ENCODE results near the gene HOXB2. TPM values are rescaled to one million over a fixed set of nuclear protein-coding genes. Genes with fewer than 3 reads are reported as not detected.

Gene HOXB2
- 1 to 10 TPM; 4.8 to 5.5 TPM for total RNA-seq

DNA sequence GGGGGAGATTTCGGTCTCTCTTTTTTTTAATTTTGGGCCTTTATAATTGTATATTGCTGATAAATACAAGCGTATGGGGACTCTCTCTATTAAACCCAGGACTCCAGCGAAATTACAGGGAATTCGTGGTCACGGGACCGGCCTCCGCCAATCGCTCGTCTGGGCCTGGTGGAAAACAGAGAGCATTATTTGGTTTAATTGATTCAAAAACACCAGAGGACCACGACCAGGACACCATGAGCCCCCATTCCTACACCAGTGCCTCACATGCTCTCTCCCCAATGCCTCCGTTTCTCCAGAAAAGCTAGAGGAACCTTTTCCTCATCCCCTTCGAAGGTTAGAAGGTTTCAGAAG lies at the start of gene HOXB2:
HOXB2 (minus strand) TSS at position 88 of the 354 bp plus-strand sequence. CDS start 198 bp downstream, outside the sequence.
- TF ChIP-seq, protein P1, sequence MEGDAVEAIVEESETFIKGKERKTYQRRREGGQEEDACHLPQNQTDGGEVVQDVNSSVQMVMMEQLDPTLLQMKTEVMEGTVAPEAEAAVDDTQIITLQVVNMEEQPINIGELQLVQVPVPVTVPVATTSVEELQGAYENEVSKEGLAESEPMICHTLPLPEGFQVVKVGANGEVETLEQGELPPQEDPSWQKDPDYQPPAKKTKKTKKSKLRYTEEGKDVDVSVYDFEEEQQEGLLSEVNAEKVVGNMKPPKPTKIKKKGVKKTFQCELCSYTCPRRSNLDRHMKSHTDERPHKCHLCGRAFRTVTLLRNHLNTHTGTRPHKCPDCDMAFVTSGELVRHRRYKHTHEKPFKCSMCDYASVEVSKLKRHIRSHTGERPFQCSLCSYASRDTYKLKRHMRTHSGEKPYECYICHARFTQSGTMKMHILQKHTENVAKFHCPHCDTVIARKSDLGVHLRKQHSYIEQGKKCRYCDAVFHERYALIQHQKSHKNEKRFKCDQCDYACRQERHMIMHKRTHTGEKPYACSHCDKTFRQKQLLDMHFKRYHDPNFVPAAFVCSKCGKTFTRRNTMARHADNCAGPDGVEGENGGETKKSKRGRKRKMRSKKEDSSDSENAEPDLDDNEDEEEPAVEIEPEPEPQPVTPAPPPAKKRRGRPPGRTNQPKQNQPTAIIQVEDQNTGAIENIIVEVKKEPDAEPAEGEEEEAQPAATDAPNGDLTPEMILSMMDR (IDR thresholded peaks at IDR 0.05), result no peak
- H3K27ac ChIP-seq, result peak within 1 kb of the TSS; percentile 83 to 90
- no peaks in the 10 kb centered on the region for H3K9me3 ChIP-seq
- peak within 1 kb of the TSS; percentile 48 to 57 for H3K4me3 ChIP-seq
- H3K4me1 ChIP-seq, result peaks cover 0 to 30% of the 10 kb centered on the region in 2 donors
- peaks cover 3 to 10% of the 10 kb centered on the region in 2 donors for H3K27me3 ChIP-seq
- no peak for DNase-seq (ENCODE audit: low spot score)
- no peaks in the 10 kb centered on the region for H3K36me3 ChIP-seq

DNA sequence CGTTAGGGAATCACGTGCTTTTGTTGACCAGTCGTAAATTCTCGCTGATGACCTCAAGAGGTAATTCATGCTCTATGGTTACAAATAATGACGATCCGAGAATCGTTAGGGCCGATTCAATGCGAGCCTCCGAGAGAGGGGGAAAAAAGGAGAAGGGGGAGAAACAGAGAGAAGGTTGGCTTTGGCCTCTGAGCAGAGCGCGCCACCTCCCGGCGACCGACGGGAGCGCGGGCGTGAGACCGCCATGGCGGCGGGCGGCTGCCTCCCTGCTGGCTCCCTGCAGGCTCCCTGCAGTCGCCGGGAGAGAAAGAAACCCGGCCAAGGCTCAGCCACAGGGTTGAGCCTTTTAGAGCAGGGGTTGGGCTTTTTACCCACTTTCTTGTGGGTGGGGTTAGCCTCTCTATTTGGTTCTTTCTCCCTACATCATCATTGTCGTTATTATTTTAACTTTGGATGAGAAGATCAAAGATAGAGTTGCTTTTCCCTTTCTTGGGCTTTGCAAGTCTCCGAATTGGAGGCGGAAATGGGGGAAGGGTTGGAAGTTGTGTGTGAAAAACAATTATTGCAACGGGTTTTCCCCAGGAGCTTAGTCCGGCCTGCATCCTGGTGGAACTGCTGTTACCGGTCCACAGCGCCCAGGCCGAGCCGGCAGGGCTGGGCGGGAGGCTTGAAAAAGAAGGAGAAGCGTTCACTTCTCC lies 49.1 kb upstream of the HOXB2 start:
- Histone ChIP-seq H3K27me3 (peaks cover 43 to 67% of the 10 kb centered on the region in 2 donors), H3K9me3 (no peaks in the 10 kb centered on the region), H3K4me3 (peak overlapping the region; percentile 5 to 37), H3K27ac (no peak overlapping the region), H3K36me3 (no peaks in the 10 kb centered on the region), H3K4me1 (peaks cover 0 to 45% of the 10 kb centered on the region in 2 donors)
- TF ChIP-seq, protein P1 (IDR thresholded peaks at IDR 0.05), result peak; percentile 64 to 92
- peak; percentile 78 for DNase-seq (ENCODE audit: low spot score)

- peak within 1 kb of the TSS; percentile 12 to 37 for H3K4me3 ChIP-seq
Measured at GRCh38 chr17:48593126-48593829, 48.4 kb upstream of the HOXB2 start, which contains the start of gene HOXB5. HOXB5 (minus strand) TSS chr17:48593779; CDS start chr17:48593682, 97 bp downstream.

DNA sequence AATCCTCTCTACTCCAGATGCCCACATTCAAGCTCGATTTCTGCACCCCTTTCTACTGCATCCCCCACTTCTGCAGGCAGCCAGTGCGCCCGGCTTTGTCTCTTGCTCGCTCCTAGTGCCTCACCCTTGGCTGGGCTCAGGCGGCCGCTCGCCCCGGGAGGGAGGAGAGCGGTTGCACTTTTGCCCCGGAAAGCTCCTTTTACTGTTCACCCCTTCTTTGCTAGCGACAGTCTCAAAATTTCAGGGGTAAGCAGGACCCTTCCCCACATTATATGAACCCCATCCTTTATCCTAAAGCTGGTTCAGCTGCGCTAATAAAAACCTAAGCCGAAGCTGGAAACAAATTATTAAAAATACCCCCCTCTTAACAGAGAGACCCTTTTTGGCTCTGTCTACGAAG lies 47.7 kb upstream of the HOXB2 start:
- no peaks in the 10 kb centered on the region for H3K9me3 ChIP-seq
- no peaks in the 10 kb centered on the region for H3K36me3 ChIP-seq
- peak overlapping the region in 1 of 2 donors; percentile 37 for H3K4me3 ChIP-seq

More at GRCh38 chr17:48593126-48593829, 48.4 kb upstream of the HOXB2 start, which contains the start of gene HOXB5:
- Histone ChIP-seq H3K4me1 (peaks cover 0 to 45% of the 10 kb centered on the region in 2 donors), H3K27ac (no peak within 1 kb of the TSS), H3K27me3 (peaks cover 36 to 61% of the 10 kb centered on the region in 2 donors), H3K9me3 (no peaks in the 10 kb centered on the region), H3K36me3 (no peaks in the 10 kb centered on the region)
- TF ChIP-seq, protein P1 (IDR thresholded peaks at IDR 0.05), result no peak
- DNase-seq (ENCODE audit: low spot score), result no peak

GRCh38 chr17:48592057-48592514 lies 47.2 kb upstream of the HOXB2 start:
- TF ChIP-seq, protein P1 (IDR thresholded peaks at IDR 0.05), result no peak
- Histone ChIP-seq H3K4me3 (peak overlapping the region in 1 of 2 donors; percentile 37), H3K36me3 (no peaks in the 10 kb centered on the region), H3K4me1 (peaks cover 0 to 38% of the 10 kb centered on the region in 2 donors), H3K27me3 (peaks cover 37 to 53% of the 10 kb centered on the region in 2 donors), H3K9me3 (no peaks in the 10 kb centered on the region), H3K27ac (no peak overlapping the region)
- DNase-seq (ENCODE audit: low spot score), result no peak

More for the DNA sequence above, 47.7 kb upstream of the HOXB2 start:
- Histone ChIP-seq H3K27ac (no peak overlapping the region), H3K4me1 (peaks cover 0 to 39% of the 10 kb centered on the region in 2 donors), H3K27me3 (peaks cover 37 to 55% of the 10 kb centered on the region in 2 donors)
- TF ChIP-seq, protein P1 (IDR thresholded peaks at IDR 0.05), result no peak
- DNase-seq (ENCODE audit: low spot score), result no peak
